Brain microvascular endothelial cell (primary cell): ENCODE data around the gene EEFSEC.

Source experiments
- DNase-seq: peaks from one replicate; pipeline ENCODE4 v3.0.0-alpha.2; 2020
- H3K27ac ChIP-seq: fragments of 250-450 bp; sonication (Bioruptor Pico); 2 replicates; pipeline ENCODE4 v1.5.1; 2020; ENCODE audit warnings: mild to moderate bottlenecking, moderate library complexity
- H3K27me3 ChIP-seq: fragments of 250-450 bp; sonication (Bioruptor Pico); replicated peaks from 2 replicates; pipeline ENCODE4 v1.5.1; 2020; ENCODE audit warnings: mild to moderate bottlenecking
- H3K36me3 ChIP-seq: fragments of 250-450 bp; sonication (Bioruptor Pico); replicated peaks from 2 replicates; pipeline ENCODE4 v1.5.1; 2020; ENCODE audit warnings: mild to moderate bottlenecking
- H3K4me3 ChIP-seq: 2 replicates; pipeline ENCODE4 v1.5.1; 2011; ENCODE audit warnings: low read depth, mild to moderate bottlenecking, control low read depth, low read length, moderate library complexity
- CTCF ChIP-seq: IDR thresholded peaks from 2 replicates; pipeline ENCODE4 v1.5.1; 2011; ENCODE audit warnings: low read depth, mild to moderate bottlenecking, moderate library complexity, low read length, control low read depth, inconsistent platforms; ENCODE audit errors: missing control alignments
- in situ Hi-C: cut with HindIII; loops from 2 replicates; pipeline ENCODE4 v1.10.0; 2017; ENCODE audit warnings: low sequenced_read_pairs, low pct_ligation_motif_present

EEFSEC gene

DNA sequence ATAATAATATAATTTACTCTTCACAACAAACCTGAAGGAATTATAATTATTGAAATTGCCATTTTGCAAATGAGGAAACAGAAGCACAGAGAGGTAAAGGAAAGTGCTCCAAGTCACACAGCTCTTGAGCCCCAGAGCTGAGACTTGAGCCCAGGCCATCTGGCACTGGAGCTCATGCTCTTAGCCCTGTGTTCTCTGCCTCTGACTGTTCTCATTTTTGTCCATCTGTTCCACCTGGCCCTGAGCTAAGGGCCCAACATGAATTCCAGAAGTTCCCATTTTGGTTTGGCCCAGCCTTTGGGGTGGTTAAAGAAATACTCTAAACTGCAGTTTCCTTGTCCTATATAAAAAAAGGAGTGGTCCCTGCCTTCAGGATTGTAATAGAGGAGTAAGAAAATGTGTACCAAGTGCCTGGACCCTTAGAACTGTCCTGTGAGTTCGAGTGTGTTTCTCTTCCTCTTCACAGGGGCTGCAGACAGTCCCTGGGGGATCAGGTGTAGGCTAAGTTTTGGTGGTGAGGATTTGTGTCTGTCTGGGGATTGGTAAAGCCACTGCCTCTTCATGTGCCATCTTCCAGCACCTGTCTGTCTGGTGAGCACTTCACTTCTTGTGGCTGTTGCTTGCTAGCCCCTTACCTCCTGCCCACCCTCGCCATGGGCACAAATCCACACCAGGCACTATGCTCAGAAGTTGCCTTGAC is 221.6 kb downstream of the EEFSEC start:
- H3K27ac ChIP-seq, result no peak overlapping the region
- no peak for DNase-seq
- TF ChIP-seq CTCF, result no peak
- H3K4me3 ChIP-seq, result no peak overlapping the region
- no peaks in the 10 kb centered on the region for H3K36me3 ChIP-seq
- in situ Hi-C loops, result no loop called here
- H3K27me3 ChIP-seq, result no peaks in the 10 kb centered on the region

DNA sequence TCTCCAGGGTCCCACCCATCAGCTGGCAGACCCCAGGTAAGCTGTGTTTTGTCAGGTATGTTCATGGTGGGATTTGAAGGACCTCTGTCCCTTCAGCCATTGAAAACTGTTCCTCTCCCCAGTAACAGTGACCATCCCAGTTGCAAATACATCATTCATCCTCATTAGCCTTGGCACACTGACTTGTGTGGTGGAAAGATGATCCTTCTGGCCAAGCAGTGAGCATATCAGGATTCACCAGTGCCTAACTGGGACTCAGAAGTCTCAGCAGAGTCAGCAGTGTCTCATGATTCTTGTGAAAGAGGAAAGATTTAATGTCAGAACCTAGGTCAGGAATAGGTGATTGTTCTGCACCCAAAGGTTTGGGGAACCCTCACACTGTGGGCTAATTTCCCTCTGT is 223.2 kb downstream of the EEFSEC start:
- H3K4me3 ChIP-seq, result no peak overlapping the region
- DNase-seq, result no peak
- H3K36me3 ChIP-seq, result no peaks in the 10 kb centered on the region
- in situ Hi-C loops, result no loop called here
- no peak overlapping the region for H3K27ac ChIP-seq
- TF ChIP-seq CTCF, result no peak
- no peaks in the 10 kb centered on the region for H3K27me3 ChIP-seq

DNA sequence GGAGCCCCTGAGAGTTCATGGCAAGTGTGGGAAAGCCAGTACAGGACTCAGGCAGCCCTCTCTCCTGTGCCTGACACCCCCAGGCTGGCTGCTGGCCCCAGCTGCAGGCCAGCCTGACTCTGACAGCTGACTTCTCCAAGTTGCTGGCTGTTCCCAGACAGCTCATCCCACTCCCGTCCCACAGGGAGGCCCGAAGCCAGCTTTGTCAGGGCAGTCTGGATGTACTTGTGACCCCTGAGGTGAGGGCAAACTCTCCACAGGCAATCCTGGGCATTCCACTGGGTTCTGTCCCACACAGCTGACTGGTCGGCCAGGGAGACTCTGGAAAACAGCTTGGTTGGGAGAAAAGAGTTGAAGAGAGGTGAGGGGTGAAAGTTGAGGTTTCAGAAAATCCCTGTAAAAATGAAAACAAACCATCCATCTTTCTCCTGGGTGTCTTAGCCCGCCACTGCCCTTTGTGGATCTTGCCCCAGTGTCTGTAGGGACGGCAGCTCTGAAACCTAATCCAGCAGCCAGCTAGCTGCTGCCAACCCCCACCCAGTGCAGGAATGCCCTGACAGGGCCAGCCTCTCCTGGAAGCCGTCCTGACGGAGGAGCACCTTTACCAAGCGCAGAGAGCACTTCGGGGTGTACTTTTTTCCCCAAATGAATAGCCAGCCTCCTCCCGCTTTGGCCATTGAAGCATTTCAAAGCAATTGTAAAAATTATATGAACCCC is 225.5 kb downstream of the EEFSEC start:
- in situ Hi-C loops, result no loop called here
- no peak for TF ChIP-seq CTCF
- no peaks in the 10 kb centered on the region for H3K36me3 ChIP-seq
- H3K27me3 ChIP-seq, result no peaks in the 10 kb centered on the region
- H3K4me3 ChIP-seq, result no peak overlapping the region
- DNase-seq, result peak; percentile 24
- no peak overlapping the region for H3K27ac ChIP-seq

GRCh38 chr3:128379367-128380160 is 226.3 kb downstream of the EEFSEC start:
- no peak for TF ChIP-seq CTCF
- in situ Hi-C loops, result no loop called here

DNA sequence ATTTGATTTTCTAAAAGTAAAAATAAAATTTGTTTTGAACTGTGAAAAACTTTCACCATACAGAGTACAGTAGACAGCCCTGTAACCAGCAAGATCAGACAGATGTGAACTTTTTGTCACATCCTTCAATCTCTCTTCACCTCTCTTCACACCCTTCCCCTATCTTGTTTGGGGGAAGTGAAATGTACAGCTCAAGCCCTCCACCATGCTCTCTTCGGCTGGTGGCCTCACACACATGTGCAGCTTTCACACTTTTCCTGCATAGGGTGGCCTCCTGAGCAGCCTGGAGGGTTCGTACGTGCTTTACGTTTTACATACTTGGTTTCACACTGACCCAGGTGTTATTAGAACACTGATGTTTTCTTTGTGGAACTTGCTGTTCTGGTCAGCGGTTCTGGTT is 227.0 kb downstream of the EEFSEC start:
- Histone ChIP-seq H3K36me3 (no peaks in the 10 kb centered on the region), H3K27me3 (no peaks in the 10 kb centered on the region), H3K27ac (no peak overlapping the region), H3K4me3 (no peak overlapping the region)
- no peak for TF ChIP-seq CTCF
- in situ Hi-C loops, result no loop called here
- DNase-seq, result no peak

More at GRCh38 chr3:128379367-128380160, 226.3 kb downstream of the EEFSEC start:
- H3K36me3 ChIP-seq, result no peaks in the 10 kb centered on the region
- no peak overlapping the region for H3K27ac ChIP-seq
- H3K27me3 ChIP-seq, result no peaks in the 10 kb centered on the region
- no peak for DNase-seq
- H3K4me3 ChIP-seq, result no peak overlapping the region
